Muscle layer of duodenum (tissue), 2 donors: Measurements from ENCODE around the gene TMTC2.
"Not testable (repeated sequence)": the region's sequence is repeated elsewhere in the genome, so short reads cannot be mapped to it uniquely, and the experiment has no call there.

Source experiments
- H3K27ac ChIP-seq: one replicate; pipeline ENCODE4 v1.7.0; 2013; ENCODE audit warnings: mild to moderate bottlenecking, low read length
- H3K27me3 ChIP-seq: one replicate; pipeline ENCODE4 v1.7.0; 2013; ENCODE audit warnings: low read depth, mild to moderate bottlenecking, control low read depth, low read length
- H3K36me3 ChIP-seq, 2 donors: one replicate each; pipeline ENCODE4 v1.7.0; 2013; ENCODE audit warnings: low read length in 2 of 2, control low read depth in 1 of 2, mild to moderate bottlenecking in 1 of 2; ENCODE audit not compliant: insufficient read depth in 2 of 2, control insufficient read depth in 1 of 2
- H3K4me1 ChIP-seq, 2 donors: one replicate each; pipeline ENCODE4 v1.7.0; 2013; ENCODE audit warnings: low read length in 2 of 2, mild to moderate bottlenecking in 2 of 2, control low read depth in 1 of 2, moderate library complexity in 1 of 2; ENCODE audit not compliant: insufficient read depth in 2 of 2, control insufficient read depth in 1 of 2
- H3K4me3 ChIP-seq, 2 donors: one replicate each; pipeline ENCODE4 v1.7.0; 2013; ENCODE audit warnings: low read length in 2 of 2, low read depth in 1 of 2, mild to moderate bottlenecking in 1 of 2
- H3K9me3 ChIP-seq, 2 donors: one replicate each; pipeline ENCODE4 v1.7.0; 2013; ENCODE audit warnings: low read length in 2 of 2, control low read depth in 1 of 2, mild to moderate bottlenecking in 1 of 2; ENCODE audit not compliant: control insufficient read depth in 1 of 2
- donor health status: healthy.

TMTC2 gene

GRCh38 chr12:83117926-83118325 is 431.2 kb downstream of the TMTC2 start:
- not testable (repeated sequence) for H3K4me1 ChIP-seq, H3K27ac ChIP-seq, H3K36me3 ChIP-seq, H3K9me3 ChIP-seq, H3K4me3 ChIP-seq, H3K27me3 ChIP-seq

- no peaks in the 10 kb centered on the region for H3K36me3 ChIP-seq
- H3K4me3 ChIP-seq: no peak overlapping the region
- no peaks in the 10 kb centered on the region for H3K4me1 ChIP-seq
- no peak overlapping the region for H3K27ac ChIP-seq
- H3K9me3 ChIP-seq: no peaks in the 10 kb centered on the region
- no peaks in the 10 kb centered on the region for H3K27me3 ChIP-seq
Measured at GRCh38 chr12:83121897-83122622, 435.4 kb downstream of the TMTC2 start.

- H3K4me1 ChIP-seq: no peaks in the 10 kb centered on the region
- no peaks in the 10 kb centered on the region for H3K36me3 ChIP-seq
- no peak overlapping the region for H3K27ac ChIP-seq
- H3K9me3 ChIP-seq: no peaks in the 10 kb centered on the region
- H3K27me3 ChIP-seq: no peaks in the 10 kb centered on the region
- H3K4me3 ChIP-seq: no peak overlapping the region
Measured at GRCh38 chr12:83122623-83122934, 435.9 kb downstream of the TMTC2 start.

GRCh38 chr12:83123039-83123438 is 436.3 kb downstream of the TMTC2 start:
- H3K4me3 ChIP-seq: no peak overlapping the region
- no peaks in the 10 kb centered on the region for H3K9me3 ChIP-seq
- no peak overlapping the region for H3K27ac ChIP-seq

GRCh38 chr12:83128540-83128939 is 441.8 kb downstream of the TMTC2 start:
- Histone ChIP-seq H3K4me3 (no peak overlapping the region), H3K9me3 (no peaks in the 10 kb centered on the region)

More at GRCh38 chr12:83123039-83123438, 436.3 kb downstream of the TMTC2 start:
- H3K36me3 ChIP-seq: no peaks in the 10 kb centered on the region
- no peaks in the 10 kb centered on the region for H3K4me1 ChIP-seq
- H3K27me3 ChIP-seq: no peaks in the 10 kb centered on the region

GRCh38 chr12:83130178-83130577 is 443.5 kb downstream of the TMTC2 start:
- Histone ChIP-seq H3K27ac (no peak overlapping the region), H3K4me3 (no peak overlapping the region), H3K36me3 (peaks cover 5 to 13% of the 10 kb centered on the region in 2 donors), H3K4me1 (peaks cover 0 to 4% of the 10 kb centered on the region in 2 donors), H3K9me3 (no peaks in the 10 kb centered on the region), H3K27me3 (no peaks in the 10 kb centered on the region)

More at GRCh38 chr12:83128540-83128939, 441.8 kb downstream of the TMTC2 start:
- no peak overlapping the region for H3K27ac ChIP-seq
- H3K27me3 ChIP-seq: no peaks in the 10 kb centered on the region
- peaks cover 0 to 4% of the 10 kb centered on the region in 2 donors for H3K4me1 ChIP-seq
- peaks cover 5 to 13% of the 10 kb centered on the region in 2 donors for H3K36me3 ChIP-seq

- Histone ChIP-seq H3K4me1 (peaks cover 0 to 4% of the 10 kb centered on the region in 2 donors), H3K27ac (no peak overlapping the region), H3K27me3 (no peaks in the 10 kb centered on the region), H3K9me3 (no peaks in the 10 kb centered on the region), H3K36me3 (peaks cover 5 to 13% of the 10 kb centered on the region in 2 donors), H3K4me3 (no peak overlapping the region)
Measured at GRCh38 chr12:83132360-83132759, 445.7 kb downstream of the TMTC2 start.

- Histone ChIP-seq H3K9me3 (peaks cover 0 to 5% of the 10 kb centered on the region in 2 donors), H3K36me3 (peaks cover 5 to 16% of the 10 kb centered on the region in 2 donors), H3K27me3 (no peaks in the 10 kb centered on the region), H3K4me3 (no peak overlapping the region), H3K27ac (no peak overlapping the region), H3K4me1 (no peaks in the 10 kb centered on the region)
Measured at GRCh38 chr12:83136411-83136810, 449.7 kb downstream of the TMTC2 start.

GRCh38 chr12:83140135-83140534 is 453.4 kb downstream of the TMTC2 start:
- Histone ChIP-seq H3K27ac (no peak overlapping the region), H3K27me3 (no peaks in the 10 kb centered on the region), H3K36me3 (peaks cover 0 to 3% of the 10 kb centered on the region in 2 donors), H3K4me3 (no peak overlapping the region), H3K4me1 (no peaks in the 10 kb centered on the region), H3K9me3 (peaks cover 0 to 5% of the 10 kb centered on the region in 2 donors)

GRCh38 chr12:83141460-83141994 is 454.8 kb downstream of the TMTC2 start:
- Histone ChIP-seq H3K27me3 (no peaks in the 10 kb centered on the region), H3K36me3 (peaks cover 0 to 3% of the 10 kb centered on the region in 2 donors), H3K4me3 (no peak overlapping the region), H3K9me3 (peaks cover 0 to 5% of the 10 kb centered on the region in 2 donors), H3K4me1 (no peaks in the 10 kb centered on the region), H3K27ac (no peak overlapping the region)

- Histone ChIP-seq H3K4me3 (no peak overlapping the region), H3K4me1 (no peaks in the 10 kb centered on the region), H3K36me3 (peaks cover 0 to 3% of the 10 kb centered on the region in 2 donors), H3K27me3 (no peaks in the 10 kb centered on the region), H3K27ac (no peak overlapping the region), H3K9me3 (peaks cover 0 to 5% of the 10 kb centered on the region in 2 donors)
Measured at GRCh38 chr12:83142914-83143313, 456.2 kb downstream of the TMTC2 start.

GRCh38 chr12:83143950-83144349 is 457.2 kb downstream of the TMTC2 start:
- H3K27ac ChIP-seq: no peak overlapping the region
- no peaks in the 10 kb centered on the region for H3K4me1 ChIP-seq
- no peaks in the 10 kb centered on the region for H3K27me3 ChIP-seq
- peaks cover 0 to 3% of the 10 kb centered on the region in 2 donors for H3K36me3 ChIP-seq
- H3K4me3 ChIP-seq: no peak overlapping the region
- H3K9me3 ChIP-seq: peaks cover 0 to 5% of the 10 kb centered on the region in 2 donors
